H1 (cell line): ENCODE results near the gene OR5M10. TPM values are rescaled to one million over a fixed set of nuclear protein-coding genes. Genes with fewer than 3 reads are reported as not detected.

Experiments
- CTCF ChIA-PET: fragments of 300-600 bp; sonication (Branson Sonifier 250); formaldehyde crosslinking; loops from one replicate; lab custom pipeline; 2021; ENCODE audit not compliant: partially characterized antibody; lab: Charles Lee
- POLR2A ChIA-PET: fragments of 300-600 bp; sonication (Branson Sonifier 250); formaldehyde crosslinking; loops from one replicate; lab custom pipeline; 2021; ENCODE audit warnings: inconsistent platforms; ENCODE audit not compliant: partially characterized antibody; lab: Charles Lee
- DNase-seq, 2 experiments: peaks; one replicate each; pipeline versions ENCODE4 v3.0.0 to v3.0.0-alpha.2; 2010 to 2022; ENCODE audit warnings: low spot score in 2 of 2, low read depth in 1 of 2, mixed read lengths in 1 of 2
- FAIRE-seq: peaks from 2 replicates; lab custom pipeline; 2011; peaks lifted over from hg19 to GRCh38; lab: Jason Lieb, UNC
- H2AFZ ChIP-seq: 2 replicates; pipeline ENCODE4 v1.8.1; 2012; ENCODE audit warnings: low read length, inconsistent platforms
- H2AK5ac ChIP-seq: 2 replicates; pipeline ENCODE4 v1.6.1; 2013; ENCODE audit warnings: low read depth, low read length
- H2BK120ac ChIP-seq: replicated peaks from 2 replicates; pipeline ENCODE3; 2013; ENCODE audit warnings: low read depth, low read length, inconsistent platforms
- H2BK12ac ChIP-seq: 2 replicates; pipeline ENCODE4 v1.6.1; 2013; ENCODE audit warnings: low read depth, low read length
- H2BK15ac ChIP-seq: 2 replicates; pipeline ENCODE4 v1.6.1; 2013; ENCODE audit warnings: low read length
- H2BK20ac ChIP-seq: 2 replicates; pipeline ENCODE4 v1.6.1; 2013; ENCODE audit warnings: low read length
- H2BK5ac ChIP-seq: 2 replicates; pipeline ENCODE4 v1.6.1; 2013; ENCODE audit warnings: low read depth, low read length
- H3K14ac ChIP-seq: 2 replicates; pipeline ENCODE4 v1.6.1; 2013; ENCODE audit warnings: inconsistent platforms; ENCODE audit not compliant: insufficient read length
- H3K18ac ChIP-seq: 2 replicates; pipeline ENCODE4 v1.6.1; 2013; ENCODE audit warnings: low read length; ENCODE audit errors: extremely low read depth
- H3K23ac ChIP-seq: 2 replicates; pipeline ENCODE4 v1.6.1; 2013; ENCODE audit warnings: inconsistent platforms; ENCODE audit not compliant: insufficient read length
- H3K23me2 ChIP-seq: 2 replicates; pipeline ENCODE4 v1.6.1; 2013; ENCODE audit warnings: low read depth, low read length
- H3K27ac ChIP-seq: 2 replicates; pipeline ENCODE4 v1.6.1; 2011; ENCODE audit warnings: low read depth, low read length, inconsistent platforms
- H3K27me3 ChIP-seq, 4 experiments: replicated peaks in 1 of 4; 1 replicate in 1 of 4; 2 replicates in 3 of 4; pipeline versions ENCODE4 v1.6.1 to v1.8.1; 2011 to 2013; ENCODE audit warnings: low read length in 3 of 4, mild to moderate bottlenecking in 3 of 4, inconsistent platforms in 2 of 4, mixed read lengths in 2 of 4, moderate library complexity in 1 of 4; ENCODE audit not compliant: control insufficient read depth in 3 of 4, insufficient read depth in 3 of 4; ENCODE audit errors: extremely low read depth in 1 of 4
- H3K36me3 ChIP-seq, 4 experiments: 2 replicates each; pipeline versions ENCODE4 v1.6.1 to v1.8.1; 2011 to 2013; ENCODE audit warnings: mild to moderate bottlenecking in 4 of 4, low read length in 3 of 4, moderate library complexity in 2 of 4, control low read depth in 1 of 4, inconsistent platforms in 1 of 4; ENCODE audit not compliant: insufficient read depth in 4 of 4, control insufficient read depth in 2 of 4
- H3K4ac ChIP-seq: replicated peaks from 2 replicates; pipeline ENCODE3; 2013; ENCODE audit warnings: low read length, low read depth, mixed read lengths, inconsistent platforms; ENCODE audit not compliant: insufficient read length
- H3K4me1 ChIP-seq, 4 experiments: replicated peaks in 1 of 4; 1 replicate in 1 of 4; 2 replicates in 3 of 4; pipeline versions ENCODE4 v1.6.1 to v1.8.1; 2011 to 2013; ENCODE audit warnings: low read length in 3 of 4, inconsistent platforms in 2 of 4, mixed read lengths in 1 of 4; ENCODE audit not compliant: insufficient read depth in 4 of 4, control insufficient read depth in 3 of 4
- H3K4me2 ChIP-seq, 2 experiments: 2 replicates each; pipeline versions ENCODE4 v1.6.1 to v1.8.1; 2011 to 2013; ENCODE audit warnings: low read depth in 2 of 2, low read length in 2 of 2, control low read depth in 1 of 2, inconsistent platforms in 1 of 2, mild to moderate bottlenecking in 1 of 2; ENCODE audit not compliant: insufficient read depth in 1 of 2
- H3K4me3 ChIP-seq, 4 experiments: fragments of 200-600, 300-600 bp in 1 of 4; sonication (generic), shearing (Covaris generic), sonication (Bioruptor Twin) in 1 of 4; 2 replicates each; pipeline versions ENCODE4 v1.5.1 to v1.8.1; 2011 to 2016; ENCODE audit warnings: low read length in 4 of 4, low read depth in 3 of 4, control low read depth in 2 of 4, inconsistent platforms in 2 of 4, mild to moderate bottlenecking in 2 of 4, mixed read lengths in 1 of 4, moderate library complexity in 1 of 4; ENCODE audit not compliant: insufficient read depth in 2 of 4; ENCODE audit errors: extremely low read depth in 1 of 4
- H3K56ac ChIP-seq: replicated peaks from 2 replicates; pipeline ENCODE3; 2013; ENCODE audit warnings: low read depth, mild to moderate bottlenecking, mixed read lengths, low read length, inconsistent platforms; ENCODE audit not compliant: insufficient read length
- H3K79me1 ChIP-seq: 2 replicates; pipeline ENCODE4 v1.6.1; 2013; ENCODE audit warnings: low read depth, low read length, control low read depth
- H3K79me2 ChIP-seq, 2 experiments: 2 replicates each; pipeline versions ENCODE4 v1.6.1 to v1.8.1; 2012 to 2013; ENCODE audit warnings: low read length in 2 of 2, mild to moderate bottlenecking in 2 of 2, inconsistent platforms in 1 of 2; ENCODE audit not compliant: insufficient read depth in 2 of 2, control insufficient read depth in 1 of 2
- H3K9ac ChIP-seq, 4 experiments: replicated peaks in 1 of 4; 1 replicate in 1 of 4; 2 replicates in 3 of 4; pipeline versions ENCODE4 v1.6.1 to v1.8.1; 2011 to 2013; ENCODE audit warnings: low read depth in 3 of 4, low read length in 3 of 4, control low read depth in 2 of 4, mild to moderate bottlenecking in 2 of 4, moderate library complexity in 2 of 4, inconsistent platforms in 1 of 4; ENCODE audit errors: extremely low read depth in 1 of 4
- H3K9me3 ChIP-seq, 2 experiments: 2 replicates each; pipeline versions ENCODE4 v1.6.1 to v1.8.1; 2012 to 2013; ENCODE audit warnings: mild to moderate bottlenecking in 2 of 2, moderate library complexity in 2 of 2, control low read depth in 1 of 2, inconsistent platforms in 1 of 2, low read depth in 1 of 2, low read length in 1 of 2, mixed read lengths in 1 of 2; ENCODE audit not compliant: insufficient read depth in 2 of 2
- H4K20me1 ChIP-seq, 2 experiments: replicated peaks in 1 of 2; 2 replicates each; pipeline versions ENCODE3 to v1.8.1; 2011 to 2013; ENCODE audit warnings: inconsistent platforms in 2 of 2, low read length in 2 of 2, mild to moderate bottlenecking in 1 of 2; ENCODE audit not compliant: insufficient read depth in 2 of 2, control insufficient read depth in 1 of 2
- H4K5ac ChIP-seq: 2 replicates; pipeline ENCODE4 v1.6.1; 2013; ENCODE audit warnings: low read length, low read depth, mixed read lengths, inconsistent platforms; ENCODE audit not compliant: insufficient read length
- H4K8ac ChIP-seq: 2 replicates; pipeline ENCODE4 v1.8.0; 2013; ENCODE audit warnings: mild to moderate bottlenecking, moderate library complexity, low read length, inconsistent platforms; ENCODE audit not compliant: insufficient read depth; ENCODE audit errors: extremely low read depth
- H4K91ac ChIP-seq: replicated peaks from 2 replicates; pipeline ENCODE3; 2013; ENCODE audit warnings: low read length, mixed read lengths, inconsistent platforms; ENCODE audit not compliant: insufficient read length
- ASH2L ChIP-seq: fragments of 200-600, 300-600 bp; sonication (generic); IDR thresholded peaks from one replicate; pipeline ENCODE4 v1.7.1; 2017; ENCODE audit warnings: low read length
- ATF3 ChIP-seq: IDR thresholded peaks from 2 replicates; pipeline ENCODE4 v1.6.1; 2011; ENCODE audit warnings: low read depth, mild to moderate bottlenecking, low read length; ENCODE audit not compliant: insufficient read depth
- BRCA1 ChIP-seq: IDR thresholded peaks from 2 replicates; pipeline ENCODE4 v1.6.1; 2012; ENCODE audit warnings: low read depth, low read length, improper control_type of control experiment
- HDAC2 ChIP-seq, 2 experiments: fragments of 300-600 bp in 1 of 2; sonication (generic) in 1 of 2; IDR thresholded peaks; 2 replicates each; pipeline ENCODE4 v1.6.1; 2011 to 2012; ENCODE audit warnings: low read depth in 2 of 2, low read length in 2 of 2, mild to moderate bottlenecking in 2 of 2, moderate library complexity in 2 of 2, borderline replicate concordance in 1 of 2, inconsistent platforms in 1 of 2
- JUN ChIP-seq: IDR thresholded peaks from 2 replicates; pipeline ENCODE4 v1.6.1; 2011; ENCODE audit warnings: low read depth, mild to moderate bottlenecking, improper control_type of control experiment, low read length
- NRF1 ChIP-seq: IDR thresholded peaks from 2 replicates; pipeline ENCODE4 v1.6.1; 2011; ENCODE audit warnings: mild to moderate bottlenecking, low read depth, low read length, improper control_type of control experiment
- POLR2A ChIP-seq, 2 experiments: IDR thresholded peaks; 1 replicate in 1 of 2; 2 replicates in 1 of 2; pipeline ENCODE4 v1.6.1; 2011; ENCODE audit warnings: low read depth in 2 of 2, low read length in 2 of 2, mild to moderate bottlenecking in 2 of 2; ENCODE audit errors: control extremely low read depth in 1 of 2
- RBBP5 ChIP-seq: IDR thresholded peaks from 2 replicates; pipeline ENCODE4 v1.7.1; 2012; ENCODE audit warnings: low read depth, mild to moderate bottlenecking, inconsistent platforms, low read length, moderate library complexity, borderline replicate concordance
- SIX5 ChIP-seq: IDR thresholded peaks from 2 replicates; pipeline ENCODE4 v1.6.1; 2011; ENCODE audit warnings: mild to moderate bottlenecking, low read depth, low read length
- SP4 ChIP-seq: IDR thresholded peaks from 2 replicates; pipeline ENCODE4 v1.6.1; 2012; ENCODE audit warnings: low read length, inconsistent platforms
- TEAD4 ChIP-seq: IDR thresholded peaks from 2 replicates; pipeline ENCODE4 v1.6.1; 2012; ENCODE audit warnings: low read depth, low read length, inconsistent platforms, mixed read lengths
- ZNF274 ChIP-seq: IDR thresholded peaks from 2 replicates; pipeline ENCODE4 v1.7.0; 2012; ENCODE audit warnings: low read length, borderline replicate concordance; ENCODE audit errors: extremely low read depth
- WGBS, 2 experiments: shearing (Covaris generic) in 1 of 2; methylation state at CpG; one replicate each; pipeline versions ENCODE4 v1.1.6 to v1.1.7; 2013 to 2015; ENCODE audit warnings: low lambda C conversion rate in 2 of 2, mixed read lengths in 2 of 2, inconsistent platforms in 1 of 2, low coverage in 1 of 2, missing lambda C conversion rate in 1 of 2; ENCODE audit not compliant: insufficient replicate concordance in 2 of 2, insufficient coverage in 1 of 2, insufficient read length in 1 of 2; ENCODE audit errors: extremely low coverage in 1 of 2, missing lambda C conversion rate in 1 of 2; 5-methylcytosine and 5-hydroxymethylcytosine counted together
- polyA plus RNA-seq, 7 experiments: library from polyadenylated mRNA; depleted of rRNA in 3 of 7; stranded (reverse) in 5 of 7; unstranded in 2 of 7; fragments of >200 nt in 5 of 7; fragments of 200-250 nt in 2 of 7; gene quantifications; 1 replicate in 5 of 7; 2 replicates in 1 of 7; 4 replicates in 1 of 7; pipeline versions ENCODE4 v1.2.1 to v1.2.3, GENCODE V29; 2011 to 2013; ENCODE audit warnings: missing spikeins in 2 of 7, mixed read lengths in 2 of 7
- total RNA-seq: library from RNA; stranded (reverse); fragmentation: NEBNext Ultra II Directional; extraction: Animal tissue kit (Norgen Biotek cat#: 25700); gene quantifications from 2 replicates; pipeline ENCODE4 v1.2.1, GENCODE V29; 2021

Gene OR5M10
- total and polyA plus RNA-seq, 2 of the 8 experiments (the other 6 are each of a cell fraction or from before 2014, with no cell fraction given), result not detected

GRCh38 chr11:56531856-56532255, 45.7 kb downstream of the OR5M10 start:
- H3K4me1 ChIP-seq, result no peaks in the 10 kb centered on the region
- H2BK5ac ChIP-seq, result no peak overlapping the region
- FAIRE-seq, result no peak
- no peak overlapping the region for H3K18ac ChIP-seq
- no peaks in the 10 kb centered on the region for H3K79me1 ChIP-seq
- H4K91ac ChIP-seq, result no peak overlapping the region
- no peak overlapping the region for H3K14ac ChIP-seq
- no peaks in the 10 kb centered on the region for H4K20me1 ChIP-seq
- H2BK120ac ChIP-seq, result no peak overlapping the region
- no peak overlapping the region for H3K23ac ChIP-seq
- H2AFZ ChIP-seq, result no peak overlapping the region
- H4K5ac ChIP-seq, result no peak overlapping the region
- no peak overlapping the region for H2AK5ac ChIP-seq
- no peaks in the 10 kb centered on the region for H3K79me2 ChIP-seq
- no peaks in the 10 kb centered on the region for H3K9me3 ChIP-seq
- H3K27me3 ChIP-seq, result no peaks in the 10 kb centered on the region
- no peak overlapping the region for H2BK15ac ChIP-seq
- WGBS, 2 experiments, result 95% methylated on average over 2 of the region's 2 CpGs; no CpG with 5 or more reads in 1 of the 2 experiments
- no peak overlapping the region for H3K56ac ChIP-seq
- ChIA-PET CTCF (no interaction called here), POLR2A (no interaction called here)
- no peak overlapping the region for H3K4ac ChIP-seq
- no peak overlapping the region for H4K8ac ChIP-seq
- H3K4me2 ChIP-seq, result no peak overlapping the region
- no peak overlapping the region for H3K9ac ChIP-seq
- no peak overlapping the region for H2BK20ac ChIP-seq
- H3K4me3 ChIP-seq, result no peak overlapping the region
- H3K23me2 ChIP-seq, result no peaks in the 10 kb centered on the region
- H3K27ac ChIP-seq, result no peak overlapping the region
- DNase-seq, result no peak
- H2BK12ac ChIP-seq, result no peak overlapping the region
- no peaks in the 10 kb centered on the region for H3K36me3 ChIP-seq
- TF ChIP-seq JUN (no peak), TEAD4 (no peak), ATF3 (no peak), NRF1 (no peak), BRCA1 (no peak), ZNF274 (no peak), RBBP5 (no peak), SP4 (no peak), ASH2L (no peak), SIX5 (no peak), HDAC2 (IDR thresholded peaks at IDR 0.05; ENCODE audit: borderline replicate concordance in 1 of 2, low read depth in 2 of 2, low read length in 2 of 2) (no peak), POLR2A (IDR thresholded peaks at IDR 0.05; ENCODE audit: control extremely low read depth in 1 of 2, low read depth in 2 of 2, low read length in 2 of 2) (no peak)
